Measurements from ENCODE around the gene GRIA3.
"Not testable (repeated sequence)": the region's sequence is repeated elsewhere in the genome, so short reads cannot be mapped to it uniquely, and the experiment has no call there.

Gene GRIA3

GRCh38 chrX:123464709-123465108, 280.6 kb downstream of the GRIA3 start:
- no peak for DNase-seq (ENCODE audit: low spot score)

- no peak for DNase-seq (ENCODE audit: low spot score)
These were observed 284.4 kb downstream of the GRIA3 start for GRCh38 chrX:123468481-123468880.

- no peak for DNase-seq (ENCODE audit: low spot score)
These were observed 291.1 kb downstream of the GRIA3 start for GRCh38 chrX:123475068-123475724.

GRCh38 chrX:123476611-123477219, 292.6 kb downstream of the GRIA3 start:
- DNase-seq (ENCODE audit: low spot score) = no peak

- no peak for DNase-seq (ENCODE audit: low spot score)
These were observed 293.6 kb downstream of the GRIA3 start for GRCh38 chrX:123477673-123478072.

- peak; percentile 11 for DNase-seq (ENCODE audit: low spot score)
These were observed 298.1 kb downstream of the GRIA3 start for GRCh38 chrX:123481913-123482851.

GRCh38 chrX:123486297-123486696, 302.2 kb downstream of the GRIA3 start:
- peak; percentile 28 for DNase-seq (ENCODE audit: low spot score)

- no peak for DNase-seq (ENCODE audit: low spot score)
These were observed 303.2 kb downstream of the GRIA3 start for GRCh38 chrX:123487236-123487635.

GRCh38 chrX:123487669-123488068, 303.6 kb downstream of the GRIA3 start:
- no peak for DNase-seq (ENCODE audit: low spot score)

GRCh38 chrX:123489011-123489410, 304.9 kb downstream of the GRIA3 start:
- no peak for DNase-seq (ENCODE audit: low spot score)

- DNase-seq (ENCODE audit: low spot score) = no peak
These were observed 309.8 kb downstream of the GRIA3 start for GRCh38 chrX:123493857-123494256.

- DNase-seq (ENCODE audit: low spot score) = no peak
These were observed 315.7 kb downstream of the GRIA3 start for GRCh38 chrX:123499787-123500186.

GRCh38 chrX:123504047-123504446, 320.0 kb downstream of the GRIA3 start:
- DNase-seq (ENCODE audit: low spot score) = no peak

GRCh38 chrX:123504630-123505270, 320.7 kb downstream of the GRIA3 start:
- no peak for DNase-seq (ENCODE audit: low spot score)

GRCh38 chrX:123513585-123514278, 329.7 kb downstream of the GRIA3 start:
- no peak for DNase-seq (ENCODE audit: low spot score)

- not testable (repeated sequence) for DNase-seq (ENCODE audit: low spot score)
These were observed 330.2 kb downstream of the GRIA3 start for GRCh38 chrX:123514279-123514640.

- no peak for DNase-seq (ENCODE audit: low spot score)
These were observed 334.7 kb downstream of the GRIA3 start for GRCh38 chrX:123518791-123519190.

- no peak for DNase-seq (ENCODE audit: low spot score)
These were observed 341.1 kb downstream of the GRIA3 start for GRCh38 chrX:123525123-123525725.

- not testable (repeated sequence) for DNase-seq (ENCODE audit: low spot score)
These were observed 346.6 kb downstream of the GRIA3 start for GRCh38 chrX:123530726-123531125.

Data from Ammon's horn (tissue), 1 donor.